Memory B cell (primary cell): ENCODE data around the gene CROCC2.

ENCODE experiments used
- ATAC-seq: fragments of 150-1000 bp; cut with Tn5 transposase; 2 replicates; pipeline ENCODE4 v1.10.0; 2021; ENCODE audit warnings: low read depth, mild to moderate bottlenecking, moderate library complexity
- DNase-seq, 2 donors: peaks; one replicate each; pipeline ENCODE4 v3.0.0; 2022; ENCODE audit warnings: low spot score in 2 of 2
- H3K27ac Mint-ChIP-seq: one replicate; pipeline ENCODE4 v1.8.0; 2022; ENCODE audit warnings: mild to moderate bottlenecking, moderate library complexity, mixed read lengths
- H3K27me3 Mint-ChIP-seq: one replicate; pipeline ENCODE4 v1.8.0; 2022; ENCODE audit warnings: mixed read lengths
- H3K36me3 Mint-ChIP-seq: one replicate; pipeline ENCODE4 v1.8.0; 2022; ENCODE audit warnings: mild to moderate bottlenecking, mixed read lengths
- H3K4me1 Mint-ChIP-seq: one replicate; pipeline ENCODE4 v1.8.0; 2022; ENCODE audit warnings: mixed read lengths
- H3K4me3 Mint-ChIP-seq: one replicate; pipeline ENCODE4 v1.8.0; 2022; ENCODE audit warnings: mild to moderate bottlenecking, moderate library complexity, mixed read lengths
- H3K9me3 Mint-ChIP-seq: one replicate; pipeline ENCODE4 v1.8.0; 2022; ENCODE audit warnings: mixed read lengths

CROCC2 gene

GRCh38 chr2:241029599-241030332 lies 123.6 kb downstream of the CROCC2 start:
- H3K4me3 Mint-ChIP-seq: no peak overlapping the region
- peaks cover 7% of the 10 kb centered on the region for H3K4me1 Mint-ChIP-seq
- ATAC-seq (no peak), DNase-seq (no peak)
- H3K36me3 Mint-ChIP-seq: peaks cover 7% of the 10 kb centered on the region
- peaks cover 10% of the 10 kb centered on the region for H3K9me3 Mint-ChIP-seq
- no peak overlapping the region for H3K27ac Mint-ChIP-seq
- H3K27me3 Mint-ChIP-seq: no peaks in the 10 kb centered on the region

- Mint-ChIP-seq H3K36me3 (peaks cover 7% of the 10 kb centered on the region), H3K9me3 (peaks cover 10% of the 10 kb centered on the region), H3K4me1 (peaks cover 7% of the 10 kb centered on the region)
These were observed 124.2 kb downstream of the CROCC2 start for GRCh38 chr2:241030333-241030680.

GRCh38 chr2:241030883-241031282 lies 124.7 kb downstream of the CROCC2 start:
- Mint-ChIP-seq H3K27me3 (no peaks in the 10 kb centered on the region), H3K27ac (no peak overlapping the region), H3K36me3 (peaks cover 4% of the 10 kb centered on the region), H3K4me1 (peaks cover 7% of the 10 kb centered on the region), H3K4me3 (no peak overlapping the region), H3K9me3 (peaks cover 7% of the 10 kb centered on the region)
- no peak for ATAC-seq
- no peak for DNase-seq

More at GRCh38 chr2:241030333-241030680, 124.2 kb downstream of the CROCC2 start:
- Mint-ChIP-seq H3K27ac (no peak overlapping the region), H3K27me3 (no peaks in the 10 kb centered on the region), H3K4me3 (no peak overlapping the region)
- no peak for ATAC-seq
- no peak for DNase-seq

GRCh38 chr2:241031436-241032165 lies 125.5 kb downstream of the CROCC2 start:
- peaks cover 2% of the 10 kb centered on the region for H3K36me3 Mint-ChIP-seq
- H3K4me1 Mint-ChIP-seq: peaks cover 7% of the 10 kb centered on the region
- H3K27ac Mint-ChIP-seq: no peak overlapping the region
- ATAC-seq (no peak), DNase-seq (no peak)
- H3K27me3 Mint-ChIP-seq: no peaks in the 10 kb centered on the region
- peaks cover 4% of the 10 kb centered on the region for H3K9me3 Mint-ChIP-seq
- no peak overlapping the region for H3K4me3 Mint-ChIP-seq

- no peak for DNase-seq
- no peaks in the 10 kb centered on the region for H3K36me3 Mint-ChIP-seq
- peak overlapping the region; percentile 61 for H3K27ac Mint-ChIP-seq
- H3K4me1 Mint-ChIP-seq: peaks cover 13% of the 10 kb centered on the region
- H3K4me3 Mint-ChIP-seq: no peak overlapping the region
- no peaks in the 10 kb centered on the region for H3K9me3 Mint-ChIP-seq
- no peaks in the 10 kb centered on the region for H3K27me3 Mint-ChIP-seq
- no peak for ATAC-seq
These were observed 127.3 kb downstream of the CROCC2 start for GRCh38 chr2:241033336-241033987.

GRCh38 chr2:241033994-241034393 lies 127.9 kb downstream of the CROCC2 start:
- Mint-ChIP-seq H3K4me3 (no peak overlapping the region), H3K36me3 (no peaks in the 10 kb centered on the region), H3K27ac (peak overlapping the region; percentile 61), H3K4me1 (peaks cover 16% of the 10 kb centered on the region), H3K9me3 (no peaks in the 10 kb centered on the region), H3K27me3 (no peaks in the 10 kb centered on the region)
- ATAC-seq (no peak), DNase-seq (no peak)

GRCh38 chr2:241034490-241035141 lies 128.5 kb downstream of the CROCC2 start:
- Mint-ChIP-seq H3K27ac (peak overlapping the region; percentile 98), H3K4me3 (peak overlapping the region; percentile 62), H3K27me3 (no peaks in the 10 kb centered on the region), H3K36me3 (no peaks in the 10 kb centered on the region), H3K4me1 (peaks cover 18% of the 10 kb centered on the region), H3K9me3 (no peaks in the 10 kb centered on the region)
- DNase-seq: no peak
- no peak for ATAC-seq

GRCh38 chr2:241035142-241035817 lies 129.1 kb downstream of the CROCC2 start:
- peak; percentile 30 for ATAC-seq
- H3K4me3 Mint-ChIP-seq: peak overlapping the region; percentile 75
- DNase-seq: peak; percentile 63 to 81
- peaks cover 23% of the 10 kb centered on the region for H3K4me1 Mint-ChIP-seq
- H3K27me3 Mint-ChIP-seq: no peaks in the 10 kb centered on the region
- peak overlapping the region; percentile 98 for H3K27ac Mint-ChIP-seq
- H3K36me3 Mint-ChIP-seq: peaks cover 2% of the 10 kb centered on the region
- no peaks in the 10 kb centered on the region for H3K9me3 Mint-ChIP-seq

GRCh38 chr2:241035818-241036396 lies 129.8 kb downstream of the CROCC2 start:
- Mint-ChIP-seq H3K4me3 (peak overlapping the region; percentile 95), H3K4me1 (peaks cover 29% of the 10 kb centered on the region), H3K27me3 (no peaks in the 10 kb centered on the region), H3K27ac (peak overlapping the region; percentile 98), H3K36me3 (peaks cover 4% of the 10 kb centered on the region), H3K9me3 (no peaks in the 10 kb centered on the region)
- ATAC-seq: peak; percentile 49
- peak; percentile 71 to 73 for DNase-seq

- Mint-ChIP-seq H3K9me3 (no peaks in the 10 kb centered on the region), H3K36me3 (peaks cover 4% of the 10 kb centered on the region), H3K4me3 (peak overlapping the region; percentile 95), H3K4me1 (peaks cover 26% of the 10 kb centered on the region), H3K27me3 (no peaks in the 10 kb centered on the region), H3K27ac (peak overlapping the region; percentile 98)
- ATAC-seq (peak; percentile 54), DNase-seq (peak; percentile 70 to 82)
These were observed 130.3 kb downstream of the CROCC2 start for GRCh38 chr2:241036397-241036963.

GRCh38 chr2:241036964-241037421 lies 130.9 kb downstream of the CROCC2 start:
- peak; percentile 73 to 77 for DNase-seq

GRCh38 chr2:241037498-241037897 lies 131.4 kb downstream of the CROCC2 start:
- no peaks in the 10 kb centered on the region for H3K27me3 Mint-ChIP-seq

More at GRCh38 chr2:241036964-241037421, 130.9 kb downstream of the CROCC2 start:
- H3K36me3 Mint-ChIP-seq: peaks cover 4% of the 10 kb centered on the region
- ATAC-seq: peak; percentile 25
- no peaks in the 10 kb centered on the region for H3K27me3 Mint-ChIP-seq
- H3K4me1 Mint-ChIP-seq: peaks cover 27% of the 10 kb centered on the region
- H3K27ac Mint-ChIP-seq: peak overlapping the region; percentile 98
- no peaks in the 10 kb centered on the region for H3K9me3 Mint-ChIP-seq
- H3K4me3 Mint-ChIP-seq: peak overlapping the region; percentile 95

More at GRCh38 chr2:241037498-241037897, 131.4 kb downstream of the CROCC2 start:
- peak overlapping the region; percentile 95 for H3K4me3 Mint-ChIP-seq
- no peaks in the 10 kb centered on the region for H3K9me3 Mint-ChIP-seq
- DNase-seq (no peak), ATAC-seq (no peak)
- H3K27ac Mint-ChIP-seq: peak overlapping the region; percentile 98
- H3K36me3 Mint-ChIP-seq: peaks cover 6% of the 10 kb centered on the region
- H3K4me1 Mint-ChIP-seq: peaks cover 31% of the 10 kb centered on the region
